Large intestine (tissue), 3 donors: ENCODE measurements around the gene IFT74. TPM values are rescaled to one million over a fixed set of nuclear protein-coding genes. Genes with fewer than 3 reads are reported as not detected.

ENCODE experiments used
- DNase-seq, 2 donors: peaks; one replicate each; pipeline versions ENCODE4 v3.0.0 to v3.0.0-alpha.2; 2013
- H3K27ac ChIP-seq: one replicate; pipeline ENCODE4 v1.5.1; 2013; ENCODE audit warnings: low read length
- H3K27me3 ChIP-seq: 2 replicates; pipeline ENCODE4 v1.6.1; 2013; ENCODE audit warnings: low read length; ENCODE audit not compliant: control insufficient read depth, insufficient read depth
- H3K36me3 ChIP-seq: 2 replicates; pipeline ENCODE4 v1.6.1; 2013; ENCODE audit warnings: low read length; ENCODE audit not compliant: control insufficient read depth, insufficient read depth
- H3K4me1 ChIP-seq: one replicate; pipeline ENCODE4 v1.6.1; 2013; ENCODE audit warnings: low read length; ENCODE audit not compliant: control insufficient read depth, insufficient read depth
- H3K4me3 ChIP-seq: one replicate; pipeline ENCODE4 v1.5.1; 2013; ENCODE audit warnings: low read length
- H3K9me3 ChIP-seq: one replicate; pipeline ENCODE4 v1.6.1; 2013; ENCODE audit warnings: mild to moderate bottlenecking, low read depth, low read length, moderate library complexity; ENCODE audit not compliant: control insufficient read depth
- WGBS: methylation state at CpG from one replicate; pipeline ENCODE4 v1.1.5; 2013; ENCODE audit warnings: low lambda C conversion rate; ENCODE audit not compliant: insufficient coverage; 5-methylcytosine and 5-hydroxymethylcytosine counted together
- polyA plus RNA-seq: library from polyadenylated mRNA; unstranded; fragments of 120-200 nt; gene quantifications from one replicate; pipeline ENCODE4 v1.2.1, GENCODE V29; 2013

Gene IFT74
- polyA plus RNA-seq, 1 donor = 20.8 TPM

DNA sequence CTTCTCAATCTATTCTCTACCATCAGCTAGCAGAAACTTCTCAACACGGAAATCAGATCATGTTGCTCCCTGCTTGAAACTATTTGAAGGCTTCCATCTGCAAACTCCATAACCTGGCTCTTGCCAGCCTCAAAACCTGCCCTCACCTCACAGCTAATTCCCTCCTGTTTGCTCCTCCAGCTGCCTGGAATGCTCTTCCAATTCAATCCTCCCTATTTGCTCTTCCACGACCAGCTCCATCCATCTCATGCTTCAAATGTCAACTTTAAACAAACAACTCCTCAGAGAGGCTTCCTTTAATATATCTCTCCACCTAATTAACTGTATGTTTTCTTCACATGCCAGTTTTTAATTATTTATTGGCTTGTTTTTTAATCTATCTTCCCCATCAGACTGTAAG is 10.6 kb upstream of the IFT74 start:
- 0% methylated on average over 1 of the region's 2 CpGs for WGBS

GRCh38 chr9:26946753-26947727 is 9.2 kb upstream of the IFT74 start, which contains the start of gene PLAA:
PLAA (minus strand) TSS chr9:26947242; CDS start chr9:26947045, 197 bp downstream.
- no peaks in the 10 kb centered on the region for H3K36me3 ChIP-seq
- WGBS = no CpG with 5 or more reads among the region's 76 CpGs
- H3K4me3 ChIP-seq = peak within 1 kb of the TSS; percentile 95
- no peaks in the 10 kb centered on the region for H3K9me3 ChIP-seq
- peaks cover 7% of the 10 kb centered on the region for H3K4me1 ChIP-seq
- peak within 1 kb of the TSS; percentile 90 for H3K27ac ChIP-seq
- no peaks in the 10 kb centered on the region for H3K27me3 ChIP-seq
- DNase-seq = peak; percentile 91 to 96

More for the DNA sequence above, 10.6 kb upstream of the IFT74 start:
- no peak overlapping the region for H3K27ac ChIP-seq
- DNase-seq = no peak
- no peaks in the 10 kb centered on the region for H3K9me3 ChIP-seq
- no peaks in the 10 kb centered on the region for H3K27me3 ChIP-seq
- peaks cover 7% of the 10 kb centered on the region for H3K4me1 ChIP-seq
- no peaks in the 10 kb centered on the region for H3K36me3 ChIP-seq
- peak overlapping the region; percentile 95 for H3K4me3 ChIP-seq

GRCh38 chr9:26947736-26948135 is 8.5 kb upstream of the IFT74 start:
- DNase-seq = no peak
- Histone ChIP-seq H3K27ac (peak overlapping the region; percentile 90), H3K4me3 (peak overlapping the region; percentile 95), H3K36me3 (no peaks in the 10 kb centered on the region), H3K4me1 (peaks cover 7% of the 10 kb centered on the region), H3K9me3 (no peaks in the 10 kb centered on the region), H3K27me3 (no peaks in the 10 kb centered on the region)
- WGBS = 0% methylated on average over 3 of the region's 9 CpGs

DNA sequence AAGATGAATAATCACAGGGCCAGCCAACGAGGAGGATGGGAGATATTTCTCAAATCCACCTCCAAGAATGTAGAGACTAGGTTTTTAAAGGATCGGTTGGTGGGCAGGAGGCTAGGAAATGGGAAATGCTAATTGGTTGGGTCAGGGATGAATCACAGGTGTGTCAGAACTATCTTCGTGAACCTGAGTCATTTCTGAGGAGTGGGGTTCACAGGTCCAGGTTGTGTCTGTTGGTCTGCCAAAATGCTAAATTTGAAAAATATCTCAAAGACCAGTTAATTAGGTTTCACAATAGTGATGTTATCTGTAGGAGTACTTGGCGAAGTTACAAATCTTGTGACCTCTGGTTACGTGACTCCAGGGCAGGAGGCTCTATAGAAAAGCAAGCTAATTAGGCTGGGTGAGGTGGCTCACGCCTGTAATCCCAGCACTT is 6.6 kb upstream of the IFT74 start:
- Histone ChIP-seq H3K4me3 (no peak overlapping the region), H3K27me3 (no peaks in the 10 kb centered on the region)
- DNase-seq = no peak

GRCh38 chr9:26950521-26950920 is 5.7 kb upstream of the IFT74 start:
- Histone ChIP-seq H3K9me3 (no peaks in the 10 kb centered on the region), H3K4me3 (no peak overlapping the region), H3K36me3 (no peaks in the 10 kb centered on the region), H3K27me3 (no peaks in the 10 kb centered on the region), H3K27ac (no peak overlapping the region), H3K4me1 (peaks cover 4% of the 10 kb centered on the region)
- no peak for DNase-seq
- WGBS = 86% methylated on average over 1 of the region's 1 CpG

More for the DNA sequence above, 6.6 kb upstream of the IFT74 start:
- no CpG with 5 or more reads among the region's 6 CpGs for WGBS
- H3K9me3 ChIP-seq = no peaks in the 10 kb centered on the region
- peaks cover 7% of the 10 kb centered on the region for H3K4me1 ChIP-seq
- H3K36me3 ChIP-seq = no peaks in the 10 kb centered on the region
- no peak overlapping the region for H3K27ac ChIP-seq

DNA sequence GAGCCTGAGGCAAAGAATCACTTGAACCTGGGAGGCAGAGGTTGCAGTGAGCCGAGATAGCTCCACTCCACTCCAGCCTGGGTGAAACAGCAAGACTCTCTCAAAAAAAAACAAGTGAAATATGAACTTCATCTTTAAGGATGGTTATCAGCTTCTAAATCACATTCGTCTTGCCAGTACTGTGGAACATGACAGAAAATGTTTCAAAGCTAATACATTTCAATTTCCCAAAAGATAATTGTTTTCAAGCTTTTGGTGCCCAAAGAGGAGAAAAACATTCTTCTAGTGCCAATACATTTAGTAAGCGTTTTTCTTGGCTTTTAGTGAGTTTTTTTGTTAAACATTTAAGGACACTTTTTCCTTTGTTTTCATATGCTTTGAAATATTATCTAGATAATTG is 4.4 kb upstream of the IFT74 start:
- no peaks in the 10 kb centered on the region for H3K9me3 ChIP-seq
- DNase-seq = no peak
- H3K36me3 ChIP-seq = no peaks in the 10 kb centered on the region
- no peak overlapping the region for H3K27ac ChIP-seq
- no peak overlapping the region for H3K4me3 ChIP-seq
- H3K27me3 ChIP-seq = no peaks in the 10 kb centered on the region
- no peaks in the 10 kb centered on the region for H3K4me1 ChIP-seq
- WGBS = 67% methylated on average over 1 of the region's 3 CpGs

DNA sequence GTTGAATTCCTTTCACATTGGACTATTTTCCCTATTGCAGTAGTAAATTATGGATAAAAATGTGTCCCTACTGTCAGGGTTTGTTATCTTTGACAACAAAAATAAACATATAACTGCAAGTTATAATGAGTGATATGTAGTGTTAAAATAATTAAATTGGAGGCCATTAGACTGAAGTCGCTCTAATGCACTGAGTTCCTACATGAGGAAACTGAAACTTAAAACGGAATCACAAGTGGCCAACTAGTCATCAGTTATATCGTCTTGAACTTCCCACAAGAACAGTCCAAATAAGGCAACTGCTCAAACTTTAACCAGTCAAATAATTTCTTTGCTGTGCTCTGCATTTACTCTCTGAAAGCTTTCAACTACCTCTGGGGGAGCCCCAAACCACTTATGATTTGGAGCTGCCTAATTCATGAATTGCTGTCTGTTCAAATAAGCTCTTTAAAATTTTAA is 2.1 kb upstream of the IFT74 start:
- DNase-seq = no peak
- no peaks in the 10 kb centered on the region for H3K9me3 ChIP-seq
- H3K27me3 ChIP-seq = no peaks in the 10 kb centered on the region
- no peaks in the 10 kb centered on the region for H3K36me3 ChIP-seq
- no peaks in the 10 kb centered on the region for H3K4me1 ChIP-seq
- WGBS = 55% methylated on average over 2 of the region's 3 CpGs
- no peak overlapping the region for H3K27ac ChIP-seq
- no peak overlapping the region for H3K4me3 ChIP-seq

- Histone ChIP-seq H3K9me3 (no peaks in the 10 kb centered on the region), H3K4me1 (no peaks in the 10 kb centered on the region), H3K4me3 (peak overlapping the region; percentile 70), H3K36me3 (no peaks in the 10 kb centered on the region), H3K27me3 (no peaks in the 10 kb centered on the region), H3K27ac (peak overlapping the region; percentile 63)
- no CpG with 5 or more reads among the region's 4 CpGs for WGBS
- peak; percentile 16 to 31 for DNase-seq
Observed at GRCh38 chr9:26955222-26955903, 849 bp upstream of the IFT74 start.

DNA sequence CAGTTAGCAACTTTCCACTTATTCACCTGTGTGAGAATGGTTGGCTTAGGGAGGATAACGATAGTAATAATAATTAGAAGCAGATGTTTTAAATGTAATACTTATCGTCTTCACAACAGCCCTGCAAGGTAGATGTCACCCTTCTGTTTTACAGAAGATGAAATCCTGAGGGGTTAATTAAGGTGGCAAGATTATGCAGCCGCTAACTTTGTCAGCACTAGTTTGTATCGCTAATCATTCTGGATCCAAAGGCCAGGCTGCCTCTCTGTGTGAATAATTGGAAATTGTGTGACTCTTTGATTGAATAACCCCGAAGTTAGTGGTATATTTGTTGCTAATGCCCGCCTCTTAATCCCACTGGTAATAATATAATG is 635 bp downstream of the IFT74 start:
- DNase-seq = no peak
- no CpG with 5 or more reads among the region's 6 CpGs for WGBS
- H3K27me3 ChIP-seq = no peaks in the 10 kb centered on the region

GRCh38 chr9:26971721-26972120 is 15.5 kb downstream of the IFT74 start:
- Histone ChIP-seq H3K27ac (no peak overlapping the region), H3K27me3 (no peaks in the 10 kb centered on the region), H3K9me3 (peaks cover 4% of the 10 kb centered on the region), H3K36me3 (peaks cover 4% of the 10 kb centered on the region), H3K4me1 (no peaks in the 10 kb centered on the region), H3K4me3 (no peak overlapping the region)
- WGBS = no CpG with 5 or more reads among the region's 1 CpG
- DNase-seq = no peak

More for the DNA sequence above, 635 bp downstream of the IFT74 start:
- Histone ChIP-seq H3K27ac (peak overlapping the region; percentile 63), H3K9me3 (no peaks in the 10 kb centered on the region), H3K4me1 (no peaks in the 10 kb centered on the region), H3K4me3 (peak overlapping the region; percentile 70), H3K36me3 (no peaks in the 10 kb centered on the region)
